ENCODE measurements around the gene AKT3. TPM values are rescaled to one million over a fixed set of nuclear protein-coding genes. Genes with fewer than 3 reads are reported as not detected.

The AKT3 gene
- polyA plus RNA-seq, 3 donors: 29.5 to 31.4 (median 30.7) TPM

DNA sequence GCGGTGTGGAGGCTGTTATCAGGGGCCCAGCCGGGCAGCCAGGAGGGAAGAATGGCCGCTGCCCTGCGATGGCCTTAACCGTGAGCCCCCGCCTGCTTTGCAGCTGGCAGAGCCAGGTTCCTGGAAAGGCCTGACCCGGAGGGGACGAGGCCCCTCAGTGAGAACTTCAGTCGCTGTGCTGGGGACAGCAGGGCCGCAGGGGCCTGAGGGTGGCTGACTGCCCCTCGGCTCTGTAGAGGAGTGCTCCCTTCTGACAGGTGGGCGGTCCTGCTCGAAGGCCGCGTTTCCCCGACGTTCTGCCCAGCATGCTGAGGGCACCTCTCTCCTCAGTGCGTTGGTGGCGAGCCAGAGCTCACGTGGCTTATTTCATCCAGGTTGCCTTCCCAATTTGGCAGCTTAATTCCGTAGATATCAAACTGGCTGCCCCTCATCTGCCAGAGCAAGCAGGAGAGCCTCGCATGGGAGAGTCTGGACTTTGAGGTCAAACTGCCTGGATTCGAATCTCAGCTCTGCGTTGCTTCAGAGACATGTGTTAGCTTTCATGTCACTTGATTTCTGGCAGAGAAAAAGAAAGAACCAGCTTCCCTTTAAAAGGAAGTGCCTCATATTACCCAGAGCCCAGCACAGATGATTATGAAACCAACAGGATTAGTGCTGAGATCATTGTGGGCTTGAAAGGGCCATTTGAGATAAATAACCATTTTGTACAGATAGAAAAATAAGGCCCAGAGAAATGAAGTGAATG lies 354.4 kb downstream of the AKT3 start:
- no peak for DNase-seq (ENCODE audit: low read depth in 3 of 3, low spot score in 2 of 3)

DNA sequence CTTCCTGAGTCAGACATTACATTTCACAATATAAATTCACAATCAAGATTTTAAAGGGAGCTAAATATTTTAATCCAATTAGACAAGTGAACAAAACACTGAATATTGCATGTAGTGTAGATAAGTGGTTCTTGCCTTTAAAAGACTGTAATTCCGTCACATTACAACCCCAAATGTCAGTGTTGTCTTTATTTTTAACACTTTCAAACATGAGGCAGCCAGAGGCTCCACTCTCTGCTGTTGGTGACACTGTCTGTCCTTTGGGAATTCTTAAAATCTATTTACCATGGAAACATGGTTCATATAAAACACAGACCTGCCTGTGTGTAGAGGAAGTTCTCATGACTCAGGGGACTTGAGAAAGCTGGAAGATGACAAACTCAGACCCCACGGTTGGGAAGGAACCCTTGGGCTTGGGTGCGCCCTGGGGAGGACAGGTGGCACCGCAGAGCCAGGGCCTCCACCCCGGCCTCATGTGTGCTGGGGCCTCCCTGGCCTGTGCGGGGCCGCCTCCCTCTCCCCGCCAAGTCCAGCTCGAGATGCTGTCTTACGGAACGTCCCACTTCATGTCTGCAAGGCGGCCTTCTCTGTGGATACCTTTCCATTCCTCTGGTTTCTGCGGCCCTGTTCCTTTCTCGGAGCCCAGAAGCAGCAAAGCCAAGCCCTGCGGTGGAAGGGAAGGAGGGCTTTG lies 355.2 kb downstream of the AKT3 start:
- DNase-seq (ENCODE audit: low read depth in 3 of 3, low spot score in 2 of 3): no peak

DNA sequence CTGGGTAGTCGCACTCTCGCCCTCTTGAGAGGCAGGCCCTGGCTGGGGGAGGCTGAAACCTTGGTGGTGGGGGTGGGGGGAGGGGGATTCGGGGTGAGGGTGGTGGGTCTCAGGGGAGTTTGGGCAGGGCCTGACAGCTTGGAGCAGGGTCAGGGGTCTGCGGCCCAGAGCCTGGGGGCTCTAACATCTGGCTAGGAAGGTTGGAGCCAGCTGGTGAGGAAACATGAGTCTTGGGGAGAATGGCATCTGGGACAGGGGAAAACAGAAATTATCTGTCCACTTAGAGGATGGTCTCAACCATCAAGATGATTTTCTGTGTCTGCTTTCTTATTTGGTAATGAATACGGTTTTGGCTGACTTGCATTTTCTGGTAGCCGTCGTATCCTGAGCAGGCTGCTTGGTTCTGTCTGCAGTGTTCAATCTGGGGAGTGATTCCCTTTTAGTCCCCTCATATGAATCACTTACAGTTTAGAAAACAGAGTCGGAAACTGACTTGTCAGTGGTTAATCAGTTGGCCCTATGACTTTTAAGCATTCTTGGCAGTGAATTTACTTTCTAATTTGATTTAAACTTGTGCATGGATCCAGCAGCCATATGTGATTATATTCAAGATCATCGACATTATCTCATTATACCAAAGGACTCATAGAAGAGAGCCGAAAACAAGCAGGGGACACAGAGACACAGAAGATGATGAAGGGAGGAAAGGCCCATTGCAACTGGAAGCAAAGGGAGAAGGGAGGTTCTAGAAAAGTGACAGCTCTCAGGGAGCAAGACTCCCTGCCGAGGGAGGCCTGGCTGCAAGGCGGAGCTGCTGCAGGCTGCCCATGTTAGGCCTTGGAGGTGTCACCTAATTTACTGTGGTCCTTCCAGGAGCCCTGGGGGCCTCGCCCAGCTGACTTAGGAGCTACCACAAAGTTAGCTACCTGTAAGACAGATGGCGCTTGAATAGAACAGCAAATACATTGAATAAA lies 356.6 kb downstream of the AKT3 start:
- no peak for DNase-seq (ENCODE audit: low read depth in 3 of 3, low spot score in 2 of 3)

DNA sequence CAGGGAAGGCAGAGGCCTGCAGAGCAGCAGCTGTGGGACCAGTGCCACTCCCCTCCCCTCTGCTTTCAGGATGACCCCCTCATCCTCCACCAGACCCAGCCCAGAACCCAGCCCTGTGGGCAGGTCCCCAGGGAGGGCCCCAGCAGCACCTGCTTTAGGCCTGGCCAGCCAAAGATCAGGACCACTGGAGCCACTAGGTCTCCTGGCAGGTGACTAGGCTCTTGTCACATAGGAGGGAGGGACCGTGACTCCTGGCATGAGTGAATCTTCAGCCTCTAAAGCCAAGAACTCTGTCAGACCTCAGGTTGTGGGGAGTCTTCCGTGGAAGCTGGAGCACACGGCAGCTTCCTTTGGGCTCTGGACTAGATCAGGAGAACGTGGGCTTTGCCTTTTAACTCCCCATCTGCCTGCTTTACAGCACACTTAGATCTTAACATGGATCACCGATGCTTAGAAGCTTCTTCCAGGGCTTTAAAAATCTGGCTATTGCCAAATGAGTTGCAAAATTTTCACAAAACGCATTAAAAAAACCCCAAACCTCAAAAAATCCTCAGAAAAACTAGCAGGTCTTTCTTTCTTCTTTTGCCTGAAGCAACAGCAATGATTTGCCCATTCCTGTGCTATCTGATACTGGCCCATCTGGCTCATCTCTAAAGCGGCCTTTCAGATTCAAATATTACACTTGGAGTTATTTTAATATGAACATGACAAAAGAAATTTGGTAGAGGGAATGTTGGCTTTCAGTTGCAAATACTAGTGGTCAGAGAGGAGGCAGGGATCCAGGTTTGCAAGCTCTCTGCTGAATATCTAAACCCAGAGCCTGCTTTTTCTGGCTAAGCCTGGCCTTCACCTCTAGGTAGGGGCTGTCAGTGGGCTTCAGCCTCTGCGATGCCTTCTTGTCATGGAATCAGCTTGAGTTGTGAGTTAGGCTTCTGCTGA lies 359.0 kb downstream of the AKT3 start:
- DNase-seq (ENCODE audit: low read depth in 3 of 3, low spot score in 2 of 3): no peak

DNA sequence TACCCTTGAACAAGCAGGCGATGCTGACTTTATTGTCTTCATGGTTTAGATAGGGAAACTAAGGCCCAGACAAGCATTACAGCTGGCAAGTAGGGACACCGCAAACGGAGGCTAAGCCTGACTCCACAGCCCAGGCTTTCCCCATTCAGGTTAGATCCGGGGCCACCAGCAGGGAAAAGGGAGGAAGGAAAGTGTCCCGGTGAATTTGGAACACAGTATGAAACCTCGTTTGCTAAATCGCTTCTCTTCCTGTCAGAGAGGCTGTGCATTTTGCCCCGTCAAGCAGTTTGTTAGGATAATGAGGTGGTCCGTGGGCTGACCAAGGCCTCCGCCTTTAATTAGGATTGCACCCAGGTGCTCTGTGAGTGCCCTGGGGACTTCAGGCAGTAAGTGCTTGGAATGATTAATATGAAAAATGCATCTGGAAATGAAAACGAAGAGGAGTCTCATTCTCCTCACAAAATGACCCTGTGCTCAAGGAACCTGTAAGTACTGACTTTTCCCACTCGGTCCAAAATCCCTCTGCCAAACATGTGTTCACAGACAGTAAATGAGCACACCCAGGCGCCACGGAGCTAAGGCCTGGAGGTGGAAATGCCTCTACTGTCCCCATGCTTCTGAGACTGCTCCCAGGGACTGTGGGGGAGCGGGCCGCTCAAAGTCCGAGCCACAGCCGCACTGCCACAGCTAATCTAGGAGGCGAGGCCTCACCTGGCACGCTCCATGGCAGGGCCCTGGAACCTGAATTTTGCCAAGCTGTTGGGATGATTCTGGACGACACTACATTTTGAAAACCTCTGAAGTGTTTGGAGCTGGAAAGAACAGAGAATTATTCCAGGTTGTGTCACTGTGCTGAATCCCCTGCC lies 360.1 kb downstream of the AKT3 start:
- DNase-seq (ENCODE audit: low read depth in 3 of 3, low spot score in 2 of 3): no peak

DNA sequence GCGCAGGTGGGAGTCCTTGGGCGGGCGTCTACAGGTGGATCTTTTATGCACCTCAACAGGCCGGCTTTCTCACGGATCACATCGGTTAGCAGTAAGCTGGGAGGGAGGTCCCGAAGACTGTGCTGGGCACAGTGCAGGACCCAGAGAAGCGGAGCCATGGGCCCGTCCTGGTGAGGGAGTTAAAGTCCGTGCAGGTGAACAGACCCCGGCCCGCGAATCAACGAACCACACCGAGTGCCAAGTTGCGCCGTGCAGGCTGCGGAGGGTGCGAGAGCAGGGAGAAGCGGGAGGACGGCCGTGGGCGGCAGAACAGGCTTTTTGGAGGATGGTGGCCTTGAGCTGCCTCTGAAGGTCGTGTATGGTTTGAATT lies 360.9 kb downstream of the AKT3 start:
- DNase-seq (ENCODE audit: low read depth in 3 of 3, low spot score in 2 of 3): no peak

DNA sequence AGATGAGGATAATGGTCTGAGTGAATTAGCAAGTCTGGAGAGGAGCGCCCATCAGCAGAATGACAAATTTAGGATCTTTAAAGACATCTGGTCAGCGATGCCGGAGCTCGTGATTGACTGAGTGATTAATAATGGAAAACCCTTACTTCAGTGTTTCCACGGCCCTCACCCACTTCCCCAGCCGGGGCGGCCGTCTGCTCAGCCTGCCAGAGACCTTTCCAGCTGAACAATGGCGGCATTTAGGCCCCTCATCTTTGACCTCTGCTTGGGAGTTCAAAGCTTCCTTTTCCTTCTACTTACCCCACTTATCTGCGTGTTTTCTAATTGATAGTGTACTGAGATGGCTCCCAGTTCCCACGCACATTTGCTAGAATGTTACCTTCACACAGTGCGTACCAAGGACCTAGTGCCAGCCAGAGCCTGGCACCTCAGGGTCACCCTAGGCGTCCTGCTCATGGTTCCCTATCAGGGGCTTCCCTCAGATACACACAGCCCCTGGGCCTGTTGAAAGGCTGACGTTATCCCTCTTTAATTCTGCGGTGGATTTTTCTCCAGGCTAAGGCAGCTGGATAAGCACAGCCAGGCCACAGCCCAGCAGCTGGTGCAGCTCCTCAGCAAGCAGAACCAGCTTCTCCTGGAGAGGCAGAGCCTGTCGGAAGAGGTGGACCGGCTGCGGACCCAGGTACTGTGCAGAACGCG lies 361.4 kb downstream of the AKT3 start:
- no peak for DNase-seq (ENCODE audit: low read depth in 3 of 3, low spot score in 2 of 3)

DNA sequence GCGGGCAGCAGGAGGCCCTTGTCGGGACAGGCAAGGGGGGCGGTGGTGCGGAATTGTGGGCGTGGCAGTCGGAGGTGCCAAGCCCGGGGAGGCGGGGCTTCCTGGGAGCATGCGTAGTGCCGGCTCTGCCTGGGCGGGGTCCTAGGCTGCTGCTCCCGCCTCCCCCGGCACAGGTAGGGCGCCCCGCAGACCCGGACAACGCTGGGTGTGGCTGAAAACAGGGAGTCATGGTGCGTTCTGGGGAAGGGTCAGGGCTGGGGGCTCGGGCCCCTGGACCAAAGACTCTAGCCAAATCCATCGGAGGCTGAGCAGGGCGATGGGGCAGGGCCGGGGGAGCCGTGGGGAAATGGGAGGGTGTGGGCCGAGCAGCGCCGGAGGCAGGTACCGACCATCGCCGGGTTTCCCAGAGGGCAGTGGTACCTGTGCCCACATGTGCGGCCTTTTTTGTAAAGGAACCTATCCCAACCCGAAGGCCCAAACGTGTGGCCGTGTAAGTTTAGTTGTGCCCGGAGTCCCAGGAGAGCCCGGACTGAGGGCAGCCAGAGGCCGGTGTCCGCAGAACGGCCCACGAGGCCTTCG lies 362.3 kb downstream of the AKT3 start:
- DNase-seq (ENCODE audit: low read depth in 3 of 3, low spot score in 2 of 3): no peak

DNA sequence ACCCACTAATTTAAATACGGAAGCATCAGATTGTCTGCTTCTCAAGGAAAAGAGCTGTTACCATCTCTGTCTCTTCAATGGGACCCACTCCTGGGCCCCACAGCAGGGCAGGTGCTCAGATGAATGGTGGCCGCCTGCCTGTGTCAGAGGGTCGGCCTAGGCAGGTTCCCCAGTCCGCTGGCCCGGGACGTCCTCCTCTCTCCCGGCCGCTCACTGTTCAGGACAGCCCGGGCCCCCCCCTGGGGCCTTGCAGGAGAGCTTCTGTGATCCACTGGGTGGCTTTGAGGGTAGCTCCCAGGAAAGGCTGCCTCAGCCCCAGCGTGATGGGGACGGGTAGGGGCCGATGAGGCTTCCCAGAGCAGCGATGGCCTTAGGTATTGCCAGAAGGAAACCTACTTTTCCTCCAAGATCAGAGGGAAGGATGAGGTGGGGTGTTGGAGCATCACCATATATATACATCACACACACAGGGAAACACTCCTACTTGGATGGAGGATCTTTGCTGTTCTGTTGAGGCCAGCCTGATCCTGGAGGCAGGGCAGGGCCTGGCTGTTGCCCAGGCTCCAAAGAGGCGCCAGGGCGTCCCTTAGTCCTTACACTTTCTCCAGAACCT lies 362.9 kb downstream of the AKT3 start:
- DNase-seq (ENCODE audit: low read depth in 3 of 3, low spot score in 2 of 3): no peak

DNA sequence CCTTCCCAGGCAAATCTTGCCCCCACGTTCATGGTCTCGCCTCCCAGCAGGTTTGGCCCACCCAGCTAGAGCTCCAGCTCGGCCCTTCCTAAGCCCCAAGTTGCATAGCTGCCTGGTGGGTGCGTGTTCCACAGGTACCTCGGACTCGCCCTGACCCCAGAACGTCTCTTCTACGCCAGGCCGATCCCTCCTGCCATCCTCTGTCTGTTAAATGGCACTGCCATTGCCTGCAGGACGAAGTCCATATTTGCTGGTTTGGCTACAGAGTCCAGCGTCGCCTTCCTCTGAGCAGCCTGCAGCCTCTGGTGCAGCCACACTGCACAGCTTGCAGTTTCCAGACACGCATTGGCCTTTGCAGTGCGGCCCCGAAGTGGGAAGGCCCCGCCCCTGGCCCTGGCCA lies 366.1 kb downstream of the AKT3 start:
- no peak for DNase-seq (ENCODE audit: low read depth in 3 of 3, low spot score in 2 of 3)

DNA sequence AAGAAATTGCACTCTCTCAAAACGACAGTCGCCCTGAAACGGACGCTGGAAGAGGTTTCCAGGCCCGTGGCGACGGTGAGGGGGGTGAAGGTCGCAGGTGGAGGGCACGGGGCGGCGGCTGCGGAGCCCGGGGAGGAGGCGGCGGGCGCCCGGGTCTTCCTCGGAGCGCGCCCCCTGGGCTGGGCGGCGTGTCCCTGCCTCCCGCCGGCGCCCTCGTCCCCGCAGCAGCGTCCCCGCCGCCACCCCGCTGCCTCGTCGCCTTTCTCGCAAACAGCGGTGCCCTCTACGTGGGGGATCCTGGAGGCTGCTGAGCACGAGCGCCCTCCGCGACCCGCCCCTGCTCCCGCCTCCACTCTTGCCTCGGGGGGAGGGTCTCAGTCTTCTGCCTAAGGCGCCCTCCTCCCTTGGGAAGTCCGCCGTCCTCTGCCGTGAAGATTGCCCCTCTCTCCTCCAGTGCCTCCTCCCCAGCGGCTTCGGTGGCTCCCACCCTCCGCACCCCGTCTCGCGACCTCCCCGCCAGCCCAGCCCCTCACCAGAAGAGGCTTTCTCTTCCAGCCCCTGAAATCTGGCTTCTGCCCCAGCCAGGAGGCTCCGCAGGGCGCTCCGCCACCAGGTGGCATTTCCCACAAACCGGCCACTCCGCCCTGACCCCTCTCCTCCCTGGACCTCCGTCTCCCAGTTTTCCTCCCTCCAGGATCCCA lies 366.8 kb downstream of the AKT3 start:
- no peak for DNase-seq (ENCODE audit: low read depth in 3 of 3, low spot score in 2 of 3)

DNA sequence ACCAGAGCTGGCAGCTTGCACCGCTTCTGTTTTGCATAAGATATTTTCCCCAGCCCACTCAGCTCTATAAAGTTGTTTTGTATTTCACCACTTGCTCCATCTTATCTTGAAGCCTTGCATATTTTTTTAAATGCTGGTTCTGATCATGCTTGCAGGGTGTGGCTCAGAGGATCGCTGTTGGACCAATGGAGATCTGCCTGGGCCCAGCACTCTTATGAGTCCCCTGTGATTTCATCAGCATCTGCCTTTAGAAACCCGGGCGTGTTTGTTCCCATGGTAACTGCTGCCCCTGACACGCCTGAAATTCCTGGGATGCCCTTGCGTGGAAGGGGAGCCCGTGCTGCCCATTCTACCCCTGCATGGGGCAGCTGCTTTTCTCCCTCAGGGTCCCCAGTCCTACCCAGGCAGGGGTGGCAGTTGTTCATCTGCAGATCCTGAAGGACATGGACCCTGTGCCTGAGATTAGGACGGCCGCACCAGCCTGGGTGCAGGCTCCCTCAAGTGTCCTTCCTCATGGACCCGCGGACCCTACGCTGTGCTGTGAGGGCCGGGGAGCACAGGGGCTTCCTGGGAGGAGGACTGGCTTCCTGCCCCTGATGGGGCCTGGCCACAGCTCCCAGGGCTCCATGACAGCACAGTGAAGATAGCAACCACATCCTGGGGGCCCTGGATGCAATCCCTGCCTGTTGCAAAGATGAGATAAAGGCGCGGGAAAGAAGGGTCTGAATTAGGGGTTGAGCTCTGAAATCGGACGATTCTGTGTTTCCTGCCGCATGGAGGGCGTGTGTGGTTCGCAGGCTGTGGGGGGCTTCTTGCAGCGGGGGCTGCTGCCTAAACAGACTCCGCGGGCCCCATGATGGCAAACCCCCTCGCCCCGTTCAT lies 367.7 kb downstream of the AKT3 start:
- no peak for DNase-seq (ENCODE audit: low read depth in 3 of 3, low spot score in 2 of 3)

DNA sequence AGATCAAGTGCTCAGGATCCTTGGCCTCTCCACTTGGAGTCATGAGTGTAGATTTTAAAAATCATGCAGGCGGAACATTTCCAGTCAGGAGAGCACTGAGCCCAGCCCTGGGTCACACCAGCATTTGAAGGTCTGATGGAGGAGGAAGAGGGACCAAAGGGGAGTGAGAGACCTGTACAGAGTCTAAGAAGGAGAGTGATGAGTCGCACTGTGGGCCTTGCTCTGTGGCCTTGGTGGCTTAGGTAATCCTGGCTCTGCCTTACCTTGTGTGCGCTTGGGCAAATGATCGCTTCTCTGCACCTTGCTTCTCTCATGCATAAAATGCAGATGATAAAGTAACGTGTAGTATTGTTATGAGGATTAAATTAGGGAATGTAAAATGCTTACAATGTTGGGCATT lies 368.9 kb downstream of the AKT3 start:
- DNase-seq (ENCODE audit: low read depth in 3 of 3, low spot score in 2 of 3): no peak

DNA sequence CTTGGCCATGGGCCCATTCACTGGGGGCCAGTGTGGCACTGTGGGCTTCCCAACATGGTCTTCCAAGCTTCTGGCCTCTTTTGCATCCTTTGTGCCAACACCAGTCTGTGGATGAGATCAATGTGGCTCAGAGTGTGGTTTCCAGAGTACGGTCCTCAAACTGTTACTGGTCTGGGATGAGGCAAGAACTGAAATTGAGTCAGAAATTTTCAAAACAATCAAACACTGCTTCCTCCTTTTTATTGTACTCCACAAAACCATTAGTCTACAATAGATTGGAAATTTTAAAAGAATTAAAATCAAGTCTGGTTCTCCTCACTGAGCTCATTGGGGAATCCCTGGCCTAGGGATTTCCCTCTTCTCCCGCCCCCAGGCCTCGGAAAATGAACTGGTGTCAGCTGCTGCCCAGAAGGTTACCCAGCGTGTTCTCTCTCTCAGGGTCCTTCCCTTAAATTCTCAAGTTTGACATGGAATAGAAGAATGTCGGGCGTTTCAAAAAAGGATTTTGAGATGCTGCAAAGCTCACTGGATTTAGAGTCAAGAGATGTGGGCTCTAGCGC lies 372.2 kb downstream of the AKT3 start:
- DNase-seq (ENCODE audit: low read depth in 3 of 3, low spot score in 2 of 3): no peak

DNA sequence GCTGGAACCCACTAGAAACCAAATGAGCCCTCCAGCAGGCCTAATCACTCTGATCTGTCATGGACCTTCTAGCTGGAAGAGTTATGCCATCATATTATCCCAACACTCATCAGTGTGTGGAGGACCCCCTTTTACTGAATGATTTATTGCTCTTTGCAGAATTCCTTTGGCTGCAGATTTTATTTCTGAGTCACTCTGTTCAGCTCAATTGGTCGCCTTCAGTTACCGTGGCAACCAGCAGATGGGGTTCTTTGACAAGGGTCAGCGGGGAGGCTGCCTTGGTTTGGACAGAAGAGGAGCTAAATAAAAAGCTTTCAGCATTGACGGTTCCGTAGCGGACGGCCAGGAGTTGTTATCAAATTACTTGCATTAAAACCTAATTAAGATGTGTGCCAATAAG lies 374.1 kb downstream of the AKT3 start:
- no peak for DNase-seq (ENCODE audit: low read depth in 3 of 3, low spot score in 2 of 3)

DNA sequence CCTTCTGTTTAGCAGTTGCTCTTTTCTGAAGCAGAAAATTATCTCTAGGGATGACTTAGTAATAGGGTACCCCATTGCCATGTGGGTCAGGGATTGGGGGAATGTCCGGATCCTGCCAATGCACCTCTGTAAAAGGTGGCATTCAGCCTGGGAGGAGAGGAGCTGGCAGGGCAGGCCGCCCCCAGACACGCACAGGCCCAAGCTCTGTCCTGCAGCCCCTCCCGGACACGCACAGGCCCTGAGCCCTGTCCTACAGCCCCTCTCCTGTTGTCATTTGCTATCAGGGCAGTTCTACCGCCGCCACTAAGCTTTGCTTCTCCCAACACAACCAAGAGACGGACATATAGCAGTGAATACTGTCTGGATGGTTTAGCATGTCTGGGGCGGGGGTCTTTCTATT lies 375.1 kb downstream of the AKT3 start:
- DNase-seq (ENCODE audit: low read depth in 3 of 3, low spot score in 2 of 3): no peak

All from right renal cortex interstitium (tissue), 3 donors.